Esophagus muscularis mucosa (tissue), 4 donors: ENCODE measurements around the gene PRSS56. TPM values are rescaled to one million over a fixed set of nuclear protein-coding genes. Genes with fewer than 3 reads are reported as not detected.

ENCODE experiments used
- DNase-seq: peaks from one replicate; pipeline ENCODE4 v3.0.0-alpha.2; 2017; ENCODE audit errors: extremely low spot score
- H3K27ac ChIP-seq, 4 donors: fragments of 200-600 bp; sonication (generic); replicated peaks in 1 of 4; 1 replicate in 3 of 4; 2 replicates in 1 of 4; pipeline ENCODE4 v1.5.1; 2016 to 2019; ENCODE audit warnings: mild to moderate bottlenecking in 1 of 4
- H3K27me3 ChIP-seq, 4 donors: fragments of 200-600 bp; sonication (generic); one replicate each; pipeline versions ENCODE4 v1.5.1 to v1.6.0; 2016 to 2019
- H3K36me3 ChIP-seq, 4 donors: fragments of 200-600 bp; sonication (generic); one replicate each; pipeline ENCODE4 v1.5.1; 2016 to 2019
- H3K4me1 ChIP-seq, 4 donors: fragments of 200-600 bp; sonication (generic); one replicate each; pipeline ENCODE4 v1.5.1; 2016 to 2019
- H3K4me3 ChIP-seq, 4 donors: fragments of 200-600 bp; sonication (generic); 1 replicate in 2 of 4; 2 replicates in 2 of 4; pipeline ENCODE4 v1.5.1; 2016 to 2019; ENCODE audit warnings: mild to moderate bottlenecking in 4 of 4, moderate library complexity in 1 of 4
- H3K9me3 ChIP-seq, 4 donors: fragments of 200-600 bp; sonication (generic); 1 replicate in 3 of 4; 2 replicates in 1 of 4; pipeline ENCODE4 v1.5.1; 2016 to 2019
- EP300 ChIP-seq: sonication (generic); formaldehyde crosslinking; IDR thresholded peaks from one replicate; pipeline ENCODE4 v1.6.1; 2017; ENCODE audit warnings: antibody characterized with exemption
- POLR2A ChIP-seq: fragments of 450-650 bp; IDR thresholded peaks from one replicate; pipeline ENCODE4 v1.6.1; 2017; ENCODE audit warnings: antibody characterized with exemption, moderate library complexity, mild to moderate bottlenecking, low read depth
- POLR2AphosphoS5 ChIP-seq, 2 donors: sonication (generic); formaldehyde crosslinking; IDR thresholded peaks; one replicate each; pipeline ENCODE4 v1.6.1; 2017; ENCODE audit warnings: antibody characterized with exemption in 2 of 2
- WGBS: methylation state at CpG from one replicate; pipeline ENCODE4 v1.1.5; 2018; 5-methylcytosine and 5-hydroxymethylcytosine counted together
- intact Hi-C: fragments of 100-400 bp; cut with DNase I; formaldehyde crosslinking; loops from one replicate; pipeline ENCODE4 v1.15.1; 2023
- total RNA-seq, 4 donors: library from RNA; depleted of rRNA; stranded (reverse); fragments of >200 nt; gene quantifications; one replicate each; pipeline versions ENCODE4 v1.1.0 to v1.2.1, GENCODE V29; 2016
- TF ChIP-seq, protein P1 (sequence below), 3 experiments: fragments of 200-600 bp in 2 of 3; fragments of 450-650 bp in 1 of 3; sonication (generic) in 2 of 3; IDR thresholded peaks; one replicate each; pipeline ENCODE4 v1.5.1; 2017 to 2019; ENCODE audit warnings: antibody characterized with exemption in 3 of 3, mild to moderate bottlenecking in 2 of 3, moderate library complexity in 1 of 3

Gene PRSS56
- total RNA-seq, 4 donors from 2014 or later, result not detected

DNA sequence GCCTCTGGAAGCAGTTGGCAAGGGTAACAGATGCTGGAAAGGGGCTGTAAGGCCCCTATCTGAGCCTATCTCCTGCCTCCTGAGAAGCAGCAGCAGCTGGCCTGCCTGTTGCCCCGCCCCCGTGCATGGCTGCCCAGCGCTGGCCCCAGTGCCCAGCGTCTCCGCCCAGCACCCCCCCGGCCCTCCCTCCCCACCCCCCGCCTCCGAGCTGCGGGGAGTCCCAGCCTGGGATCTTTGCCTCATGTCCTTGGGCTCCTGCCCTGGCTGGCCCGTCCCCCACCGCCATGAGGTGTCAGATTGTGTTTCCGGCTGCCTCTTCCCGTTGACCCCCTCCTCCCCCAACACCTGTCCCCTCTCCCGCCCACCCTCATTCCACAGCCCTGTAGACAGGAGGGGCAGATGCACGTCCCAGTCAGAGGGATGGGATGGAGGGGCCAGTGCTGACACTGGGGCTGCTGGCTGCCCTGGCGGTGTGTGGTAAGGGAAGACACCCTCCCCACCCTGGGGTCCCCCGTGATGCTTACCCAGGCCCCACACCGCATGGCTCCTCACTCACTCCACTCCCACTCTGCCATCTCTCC, 5.7 kb downstream of the PRSS56 start, which contains the start of gene CHRND:
TSS of gene CHRND (plus strand) at position 370 of the 581 bp plus-strand sequence. CDS start at position 426, 56 bp downstream.
- intact Hi-C loops, result loop anchor here (10.0 kb wide), 1 partner anchor 621 kb away; no protein-coding TSS in a partner anchor
- H3K27me3 ChIP-seq, result peaks cover 6 to 69% (median 44%) of the 10 kb centered on the region in 4 donors
- H3K4me3 ChIP-seq, result no peak within 1 kb of the TSS
- TF ChIP-seq POLR2AphosphoS5 (IDR thresholded peaks at IDR 0.05) (no peak), POLR2A (no peak), EP300 (no peak)
- TF ChIP-seq, protein P1, sequence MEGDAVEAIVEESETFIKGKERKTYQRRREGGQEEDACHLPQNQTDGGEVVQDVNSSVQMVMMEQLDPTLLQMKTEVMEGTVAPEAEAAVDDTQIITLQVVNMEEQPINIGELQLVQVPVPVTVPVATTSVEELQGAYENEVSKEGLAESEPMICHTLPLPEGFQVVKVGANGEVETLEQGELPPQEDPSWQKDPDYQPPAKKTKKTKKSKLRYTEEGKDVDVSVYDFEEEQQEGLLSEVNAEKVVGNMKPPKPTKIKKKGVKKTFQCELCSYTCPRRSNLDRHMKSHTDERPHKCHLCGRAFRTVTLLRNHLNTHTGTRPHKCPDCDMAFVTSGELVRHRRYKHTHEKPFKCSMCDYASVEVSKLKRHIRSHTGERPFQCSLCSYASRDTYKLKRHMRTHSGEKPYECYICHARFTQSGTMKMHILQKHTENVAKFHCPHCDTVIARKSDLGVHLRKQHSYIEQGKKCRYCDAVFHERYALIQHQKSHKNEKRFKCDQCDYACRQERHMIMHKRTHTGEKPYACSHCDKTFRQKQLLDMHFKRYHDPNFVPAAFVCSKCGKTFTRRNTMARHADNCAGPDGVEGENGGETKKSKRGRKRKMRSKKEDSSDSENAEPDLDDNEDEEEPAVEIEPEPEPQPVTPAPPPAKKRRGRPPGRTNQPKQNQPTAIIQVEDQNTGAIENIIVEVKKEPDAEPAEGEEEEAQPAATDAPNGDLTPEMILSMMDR (IDR thresholded peaks at IDR 0.05), result no peak
- DNase-seq, result no peak
- peaks cover 31 to 43% (median 38%) of the 10 kb centered on the region in 4 donors for H3K4me1 ChIP-seq
- 18% methylated on average over 7 of the region's 18 CpGs for WGBS
- H3K27ac ChIP-seq, result no peak within 1 kb of the TSS
- H3K9me3 ChIP-seq, result no peaks in the 10 kb centered on the region
- H3K36me3 ChIP-seq, result no peaks in the 10 kb centered on the region

DNA sequence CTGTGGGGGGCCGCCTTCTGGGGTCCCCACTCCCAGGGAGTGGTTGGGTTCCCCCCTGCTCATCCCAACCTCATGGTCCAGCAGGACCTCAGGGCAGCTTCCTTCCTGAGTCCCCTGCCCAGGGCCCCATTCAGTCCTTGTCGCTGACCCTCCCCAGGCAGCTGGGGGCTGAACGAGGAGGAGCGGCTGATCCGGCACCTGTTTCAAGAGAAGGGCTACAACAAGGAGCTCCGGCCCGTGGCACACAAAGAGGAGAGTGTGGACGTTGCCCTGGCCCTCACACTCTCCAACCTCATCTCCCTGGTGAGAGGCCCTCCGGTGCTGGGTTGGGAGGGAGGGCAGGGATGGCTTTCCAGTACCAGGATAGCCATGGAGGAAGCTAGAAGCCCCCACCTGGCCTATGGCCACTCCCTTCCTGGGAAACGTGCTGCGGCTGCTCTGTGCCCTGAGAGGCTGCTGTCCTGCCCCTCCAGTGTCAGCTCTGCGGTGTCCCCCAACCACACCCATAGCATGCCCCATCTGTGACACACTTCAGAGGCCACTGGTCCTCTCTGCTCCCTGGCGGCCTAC, 6.3 kb downstream of the PRSS56 start:
- Histone ChIP-seq H3K27me3 (peaks cover 6 to 67% (median 43%) of the 10 kb centered on the region in 4 donors), H3K4me3 (no peak overlapping the region), H3K9me3 (no peaks in the 10 kb centered on the region), H3K27ac (no peak overlapping the region), H3K36me3 (no peaks in the 10 kb centered on the region), H3K4me1 (peaks cover 31 to 43% (median 38%) of the 10 kb centered on the region in 4 donors)
- 100% methylated on average over 1 of the region's 13 CpGs for WGBS
- intact Hi-C loops, result loop anchor here (10.0 kb wide), 1 partner anchor 622 kb away; no protein-coding TSS in a partner anchor
- TF ChIP-seq POLR2AphosphoS5 (IDR thresholded peaks at IDR 0.05) (no peak), EP300 (no peak), POLR2A (no peak)
- TF ChIP-seq, protein P1 (IDR thresholded peaks at IDR 0.05), result no peak
- DNase-seq, result no peak

DNA sequence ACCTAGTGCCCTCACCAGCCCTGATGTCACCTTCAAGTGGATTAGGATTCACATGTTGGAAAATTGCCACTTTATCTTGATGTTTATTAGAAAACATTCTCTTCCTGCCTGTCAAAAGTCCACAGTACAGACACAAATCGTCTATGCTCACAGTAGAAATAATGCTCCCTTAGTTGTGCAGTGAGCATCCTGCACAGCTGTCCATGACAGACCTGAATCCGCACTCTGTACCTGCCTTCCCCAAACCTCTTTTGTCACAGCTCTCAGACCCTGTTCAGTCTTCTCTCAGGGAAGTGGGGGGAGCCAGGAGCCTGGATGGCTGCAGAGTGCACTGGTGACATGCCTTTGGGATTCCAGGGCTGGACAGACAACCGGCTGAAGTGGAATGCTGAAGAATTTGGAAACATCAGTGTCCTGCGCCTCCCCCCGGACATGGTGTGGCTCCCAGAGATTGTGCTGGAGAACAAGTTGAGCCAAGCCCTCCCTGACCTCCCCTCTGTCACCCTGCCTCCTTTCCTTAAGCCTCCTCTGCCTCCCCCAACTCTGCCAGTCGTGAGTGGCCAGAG, 7.8 kb downstream of the PRSS56 start:
- WGBS, result 82% methylated on average over 5 of the region's 6 CpGs
- H3K4me1 ChIP-seq, result peaks cover 20 to 28% (median 25%) of the 10 kb centered on the region in 4 donors
- TF ChIP-seq EP300 (no peak), POLR2AphosphoS5 (IDR thresholded peaks at IDR 0.05) (no peak), POLR2A (no peak)
- TF ChIP-seq, protein P1 (IDR thresholded peaks at IDR 0.05), result no peak
- intact Hi-C loops, result loop anchor here (10.0 kb wide), 1 partner anchor 623 kb away; no protein-coding TSS in a partner anchor
- no peak for DNase-seq
- no peaks in the 10 kb centered on the region for H3K36me3 ChIP-seq
- peaks cover 0 to 52% (median 27%) of the 10 kb centered on the region in 4 donors for H3K27me3 ChIP-seq
- H3K9me3 ChIP-seq, result no peaks in the 10 kb centered on the region
- H3K4me3 ChIP-seq, result no peak overlapping the region
- H3K27ac ChIP-seq, result no peak overlapping the region

DNA sequence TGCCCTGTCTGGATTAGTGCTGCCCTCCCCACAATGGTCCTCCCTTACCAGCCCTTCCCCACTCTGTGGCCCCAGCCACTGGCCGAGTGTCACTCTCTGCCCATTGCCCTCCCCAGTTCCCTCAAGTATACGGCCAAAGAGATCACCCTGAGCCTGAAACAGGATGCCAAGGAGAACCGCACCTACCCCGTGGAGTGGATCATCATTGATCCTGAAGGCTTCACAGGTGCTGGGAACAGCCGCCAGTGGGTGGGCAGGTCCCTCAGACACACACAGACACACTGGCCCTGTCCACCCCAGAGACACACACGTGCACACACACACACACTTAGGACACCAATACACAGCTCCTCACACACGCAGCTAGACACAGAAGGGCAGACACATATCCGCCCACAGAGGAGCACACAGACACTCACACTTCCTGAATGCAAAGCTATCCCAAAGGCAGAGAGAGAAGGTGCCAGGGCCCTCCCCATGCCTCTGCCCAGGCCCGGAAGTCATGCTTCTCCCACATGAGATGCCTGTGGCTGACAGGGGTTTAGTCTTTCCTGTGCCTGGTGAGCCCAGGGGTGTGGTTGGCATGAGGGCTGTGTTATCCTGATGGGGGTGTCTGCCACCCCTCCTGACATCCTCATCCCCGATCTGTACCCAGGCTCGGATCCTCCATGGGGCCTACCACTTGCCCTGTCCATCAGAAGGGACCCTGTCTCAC, 8.7 kb downstream of the PRSS56 start:
- Histone ChIP-seq H3K9me3 (no peaks in the 10 kb centered on the region), H3K36me3 (no peaks in the 10 kb centered on the region), H3K4me1 (peaks cover 17 to 19% (median 18%) of the 10 kb centered on the region in 4 donors), H3K27ac (no peak overlapping the region), H3K4me3 (no peak overlapping the region), H3K27me3 (peaks cover 0 to 44% (median 18%) of the 10 kb centered on the region in 4 donors)
- intact Hi-C loops, result loop anchor here (10.0 kb wide), 1 partner anchor 624 kb away; no protein-coding TSS in a partner anchor
- TF ChIP-seq, protein P1 (IDR thresholded peaks at IDR 0.05), result no peak
- TF ChIP-seq POLR2AphosphoS5 (IDR thresholded peaks at IDR 0.05), result no peak
- TF ChIP-seq POLR2A, result no peak
- TF ChIP-seq EP300, result no peak
- 63% methylated on average over 7 of the region's 11 CpGs for WGBS
- DNase-seq, result no peak
